DOHH2 (cell line): ENCODE data around the gene NCKAP5.

Source experiments
- H3F3A ChIP-seq: fragments of 200-600 bp; sonication (generic), shearing (Covaris generic); 2 replicates; pipeline ENCODE4 v1.6.0; 2016; ENCODE audit warnings: antibody characterized with exemption, mild to moderate bottlenecking; ENCODE audit not compliant: control insufficient read depth, insufficient read depth
- H3K27ac ChIP-seq: fragments of 200-600 bp; sonication (generic); 2 replicates; pipeline ENCODE4 v1.5.1; 2014; ENCODE audit warnings: low read depth, mild to moderate bottlenecking, low read length, moderate library complexity
- H3K27me3 ChIP-seq: fragments of 200-600 bp; sonication (generic); 2 replicates; pipeline ENCODE4 v1.6.1; 2014; ENCODE audit warnings: mild to moderate bottlenecking, low read length, mixed read lengths; ENCODE audit not compliant: control insufficient read depth
- H3K36me3 ChIP-seq: fragments of 200-600 bp; sonication (generic); 2 replicates; pipeline ENCODE4 v1.6.1; 2014; ENCODE audit warnings: mild to moderate bottlenecking, low read length, moderate library complexity, mixed read lengths; ENCODE audit not compliant: control insufficient read depth
- H3K4me1 ChIP-seq: fragments of 200-600 bp; sonication (generic); 2 replicates; pipeline ENCODE4 v1.6.1; 2014; ENCODE audit warnings: mild to moderate bottlenecking, low read length, mixed read lengths; ENCODE audit not compliant: control insufficient read depth
- H3K4me2 ChIP-seq: fragments of 200-600 bp; sonication (generic); 2 replicates; pipeline ENCODE4 v1.6.0; 2014; ENCODE audit warnings: mild to moderate bottlenecking, low read length, moderate library complexity
- H3K4me3 ChIP-seq: fragments of 200-600 bp; sonication (generic); 2 replicates; pipeline ENCODE4 v1.5.1; 2014; ENCODE audit warnings: mild to moderate bottlenecking, low read length, mixed read lengths
- H3K79me2 ChIP-seq: fragments of 200-600 bp; sonication (generic); 2 replicates; pipeline ENCODE4 v1.6.1; 2014; ENCODE audit warnings: mild to moderate bottlenecking, low read length, mixed read lengths; ENCODE audit not compliant: control insufficient read depth
- H3K9me2 ChIP-seq: fragments of 200-600 bp; sonication (generic); replicated peaks from 2 replicates; pipeline ENCODE4 v1.6.1; 2014; ENCODE audit warnings: mild to moderate bottlenecking, low read length, mixed read lengths; ENCODE audit not compliant: control insufficient read depth
- H3K9me3 ChIP-seq: fragments of 200-600 bp; sonication (generic); 2 replicates; pipeline ENCODE4 v1.6.1; 2014; ENCODE audit warnings: antibody characterized with exemption, low read length, mixed read lengths; ENCODE audit not compliant: control insufficient read depth, insufficient read depth
- H4K20me1 ChIP-seq: fragments of 200-600 bp; sonication (generic); 2 replicates; pipeline ENCODE4 v1.6.0; 2014; ENCODE audit warnings: low read depth, mild to moderate bottlenecking, antibody characterized with exemption, low read length, moderate library complexity; ENCODE audit not compliant: control insufficient read depth, insufficient read depth
- EZH2phosphoT487 ChIP-seq: fragments of 200-600 bp; sonication (generic); IDR thresholded peaks from 2 replicates; pipeline ENCODE4 v1.6.1; 2017; ENCODE audit warnings: borderline replicate concordance, mild to moderate bottlenecking, antibody characterized with exemption, low read length, moderate library complexity, mixed read lengths
- TF ChIP-seq, protein P1 (sequence below): fragments of 200-600 bp; sonication (generic); IDR thresholded peaks from one replicate; pipeline ENCODE4 v1.5.1; 2014; ENCODE audit warnings: antibody characterized with exemption, mild to moderate bottlenecking, low read depth, low read length; ENCODE audit not compliant: poor library complexity, severe bottlenecking

NCKAP5 gene

DNA sequence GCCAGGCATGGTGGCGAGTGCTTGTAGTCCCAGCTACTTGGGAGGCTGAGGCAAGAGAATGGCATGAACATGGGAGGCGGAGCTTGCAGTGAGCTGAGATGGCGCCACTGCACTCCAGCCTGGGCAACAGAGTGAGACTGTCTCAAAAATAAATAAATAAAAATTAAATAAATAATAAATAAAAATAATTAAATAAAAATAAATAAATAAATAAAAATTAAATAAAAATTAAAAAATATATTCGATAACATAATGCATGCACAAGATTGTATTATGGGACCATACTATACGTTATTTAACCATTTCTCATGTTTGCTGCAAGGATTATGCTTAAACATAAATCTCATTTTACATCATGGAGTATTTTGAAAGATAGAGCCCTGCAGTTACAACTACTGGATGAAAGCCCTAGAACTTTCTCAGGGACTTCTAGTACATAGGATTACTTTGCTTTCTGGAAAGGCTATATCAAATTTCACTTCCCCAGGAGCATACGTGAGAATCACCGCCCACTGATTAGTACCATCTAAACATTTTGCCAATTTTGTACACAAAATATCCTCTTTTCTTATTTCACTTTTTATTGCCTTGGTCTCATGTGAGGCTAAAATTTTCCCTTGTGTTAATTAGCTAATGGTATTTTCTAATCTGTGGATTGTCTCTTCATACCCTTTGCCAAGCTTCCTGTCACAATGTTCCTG is 664.0 kb downstream of the NCKAP5 start:
- H3F3A ChIP-seq: no peaks in the 10 kb centered on the region
- H3K4me2 ChIP-seq: no peak overlapping the region
- no peaks in the 10 kb centered on the region for H3K79me2 ChIP-seq
- H3K27me3 ChIP-seq: no peaks in the 10 kb centered on the region
- no peak overlapping the region for H3K27ac ChIP-seq
- no peak for TF ChIP-seq EZH2phosphoT487
- TF ChIP-seq, protein P1, sequence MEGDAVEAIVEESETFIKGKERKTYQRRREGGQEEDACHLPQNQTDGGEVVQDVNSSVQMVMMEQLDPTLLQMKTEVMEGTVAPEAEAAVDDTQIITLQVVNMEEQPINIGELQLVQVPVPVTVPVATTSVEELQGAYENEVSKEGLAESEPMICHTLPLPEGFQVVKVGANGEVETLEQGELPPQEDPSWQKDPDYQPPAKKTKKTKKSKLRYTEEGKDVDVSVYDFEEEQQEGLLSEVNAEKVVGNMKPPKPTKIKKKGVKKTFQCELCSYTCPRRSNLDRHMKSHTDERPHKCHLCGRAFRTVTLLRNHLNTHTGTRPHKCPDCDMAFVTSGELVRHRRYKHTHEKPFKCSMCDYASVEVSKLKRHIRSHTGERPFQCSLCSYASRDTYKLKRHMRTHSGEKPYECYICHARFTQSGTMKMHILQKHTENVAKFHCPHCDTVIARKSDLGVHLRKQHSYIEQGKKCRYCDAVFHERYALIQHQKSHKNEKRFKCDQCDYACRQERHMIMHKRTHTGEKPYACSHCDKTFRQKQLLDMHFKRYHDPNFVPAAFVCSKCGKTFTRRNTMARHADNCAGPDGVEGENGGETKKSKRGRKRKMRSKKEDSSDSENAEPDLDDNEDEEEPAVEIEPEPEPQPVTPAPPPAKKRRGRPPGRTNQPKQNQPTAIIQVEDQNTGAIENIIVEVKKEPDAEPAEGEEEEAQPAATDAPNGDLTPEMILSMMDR: no peak
- H3K4me3 ChIP-seq: no peak overlapping the region
- no peaks in the 10 kb centered on the region for H3K9me3 ChIP-seq
- no peaks in the 10 kb centered on the region for H3K4me1 ChIP-seq
- H3K9me2 ChIP-seq: no peaks in the 10 kb centered on the region
- no peaks in the 10 kb centered on the region for H3K36me3 ChIP-seq
- H4K20me1 ChIP-seq: no peaks in the 10 kb centered on the region

- no peaks in the 10 kb centered on the region for H3F3A ChIP-seq
- H3K27me3 ChIP-seq: no peaks in the 10 kb centered on the region
- no peak overlapping the region for H3K27ac ChIP-seq
- H3K9me3 ChIP-seq: no peaks in the 10 kb centered on the region
- H3K36me3 ChIP-seq: no peaks in the 10 kb centered on the region
- no peaks in the 10 kb centered on the region for H3K4me1 ChIP-seq
- no peak overlapping the region for H3K4me2 ChIP-seq
- TF ChIP-seq EZH2phosphoT487: no peak
- TF ChIP-seq, protein P1: no peak
- no peaks in the 10 kb centered on the region for H4K20me1 ChIP-seq
- H3K9me2 ChIP-seq: no peaks in the 10 kb centered on the region
- H3K4me3 ChIP-seq: no peak overlapping the region
- H3K79me2 ChIP-seq: no peaks in the 10 kb centered on the region
These were observed 665.6 kb downstream of the NCKAP5 start for GRCh38 chr2:132902626-132903025.

- no peaks in the 10 kb centered on the region for H3K9me2 ChIP-seq
- H3K79me2 ChIP-seq: no peaks in the 10 kb centered on the region
- H3F3A ChIP-seq: no peaks in the 10 kb centered on the region
- H3K4me2 ChIP-seq: no peak overlapping the region
- H3K27ac ChIP-seq: no peak overlapping the region
- H3K36me3 ChIP-seq: no peaks in the 10 kb centered on the region
- H3K27me3 ChIP-seq: no peaks in the 10 kb centered on the region
- TF ChIP-seq, protein P1: no peak
- no peak for TF ChIP-seq EZH2phosphoT487
- H3K4me3 ChIP-seq: no peak overlapping the region
- no peaks in the 10 kb centered on the region for H3K4me1 ChIP-seq
- H4K20me1 ChIP-seq: no peaks in the 10 kb centered on the region
- no peaks in the 10 kb centered on the region for H3K9me3 ChIP-seq
These were observed 666.6 kb downstream of the NCKAP5 start for GRCh38 chr2:132901661-132902060.
